PFSK-1 (cell line): ENCODE results near the gene CCDC27.

Experiments used
- FOXP2 ChIP-seq: optimal IDR thresholded peaks from 2 replicates; pipeline ENCODE3; 2011; ENCODE audit warnings: borderline replicate concordance, control low read depth, inconsistent platforms; ENCODE audit not compliant: insufficient read depth; ENCODE audit errors: extremely low read length, extremely low read depth
- POLR2AphosphoS5 ChIP-seq: IDR thresholded peaks from 2 replicates; pipeline ENCODE4 v1.6.1; 2012; ENCODE audit warnings: low read depth, mild to moderate bottlenecking, control low read depth, low read length, moderate library complexity
- SIN3A ChIP-seq: IDR thresholded peaks from 2 replicates; pipeline ENCODE4 v1.6.1; 2012; ENCODE audit warnings: mild to moderate bottlenecking, low read length, moderate library complexity, borderline replicate concordance; ENCODE audit not compliant: insufficient read depth
- TAF1 ChIP-seq: IDR thresholded peaks from 2 replicates; pipeline ENCODE4 v1.6.1; 2012; ENCODE audit warnings: low read length, control low read depth, borderline replicate concordance; ENCODE audit not compliant: insufficient read depth
- TF ChIP-seq, protein P1 (sequence below), 2 experiments: IDR thresholded peaks; 2 replicates each; pipeline versions ENCODE4 v1.6.1 to v1.8.0; 2011 to 2012; ENCODE audit warnings: low read depth in 2 of 2, low read length in 2 of 2, control low read depth in 1 of 2, inconsistent platforms in 1 of 2, mild to moderate bottlenecking in 1 of 2, moderate library complexity in 1 of 2; ENCODE audit not compliant: insufficient read depth in 1 of 2

Gene CCDC27

DNA sequence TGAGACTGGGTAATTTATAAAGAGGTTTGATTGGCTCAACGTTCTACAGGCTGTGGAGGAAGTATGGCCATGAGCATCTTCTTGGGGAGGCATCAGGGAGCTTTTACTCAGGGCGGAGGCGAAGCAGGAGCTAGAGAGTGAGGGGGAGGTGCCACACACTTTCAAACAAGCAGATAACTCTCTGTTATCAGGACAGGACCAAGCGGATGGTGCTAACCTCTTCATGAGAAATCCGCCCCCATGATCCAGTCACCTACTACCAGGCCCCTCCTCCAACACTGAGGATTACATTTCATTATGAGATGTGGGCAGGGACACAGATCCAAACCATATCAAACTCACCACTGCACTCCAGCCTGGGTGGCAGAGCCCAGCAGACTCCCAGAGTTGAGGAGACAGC lies 55.5 kb downstream of the CCDC27 start:
- no peak for TF ChIP-seq SIN3A
- no peak for TF ChIP-seq FOXP2
- TF ChIP-seq TAF1, result no peak
- TF ChIP-seq, protein P1, sequence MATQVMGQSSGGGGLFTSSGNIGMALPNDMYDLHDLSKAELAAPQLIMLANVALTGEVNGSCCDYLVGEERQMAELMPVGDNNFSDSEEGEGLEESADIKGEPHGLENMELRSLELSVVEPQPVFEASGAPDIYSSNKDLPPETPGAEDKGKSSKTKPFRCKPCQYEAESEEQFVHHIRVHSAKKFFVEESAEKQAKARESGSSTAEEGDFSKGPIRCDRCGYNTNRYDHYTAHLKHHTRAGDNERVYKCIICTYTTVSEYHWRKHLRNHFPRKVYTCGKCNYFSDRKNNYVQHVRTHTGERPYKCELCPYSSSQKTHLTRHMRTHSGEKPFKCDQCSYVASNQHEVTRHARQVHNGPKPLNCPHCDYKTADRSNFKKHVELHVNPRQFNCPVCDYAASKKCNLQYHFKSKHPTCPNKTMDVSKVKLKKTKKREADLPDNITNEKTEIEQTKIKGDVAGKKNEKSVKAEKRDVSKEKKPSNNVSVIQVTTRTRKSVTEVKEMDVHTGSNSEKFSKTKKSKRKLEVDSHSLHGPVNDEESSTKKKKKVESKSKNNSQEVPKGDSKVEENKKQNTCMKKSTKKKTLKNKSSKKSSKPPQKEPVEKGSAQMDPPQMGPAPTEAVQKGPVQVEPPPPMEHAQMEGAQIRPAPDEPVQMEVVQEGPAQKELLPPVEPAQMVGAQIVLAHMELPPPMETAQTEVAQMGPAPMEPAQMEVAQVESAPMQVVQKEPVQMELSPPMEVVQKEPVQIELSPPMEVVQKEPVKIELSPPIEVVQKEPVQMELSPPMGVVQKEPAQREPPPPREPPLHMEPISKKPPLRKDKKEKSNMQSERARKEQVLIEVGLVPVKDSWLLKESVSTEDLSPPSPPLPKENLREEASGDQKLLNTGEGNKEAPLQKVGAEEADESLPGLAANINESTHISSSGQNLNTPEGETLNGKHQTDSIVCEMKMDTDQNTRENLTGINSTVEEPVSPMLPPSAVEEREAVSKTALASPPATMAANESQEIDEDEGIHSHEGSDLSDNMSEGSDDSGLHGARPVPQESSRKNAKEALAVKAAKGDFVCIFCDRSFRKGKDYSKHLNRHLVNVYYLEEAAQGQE (IDR thresholded peaks at IDR 0.05; ENCODE audit: insufficient read depth in 1 of 2, low read depth in 2 of 2, low read length in 2 of 2), result no peak
- TF ChIP-seq POLR2AphosphoS5, result no peak

- TF ChIP-seq, protein P1 (IDR thresholded peaks at IDR 0.05; ENCODE audit: insufficient read depth in 1 of 2, low read depth in 2 of 2, low read length in 2 of 2), result no peak
These were observed 57.4 kb downstream of the CCDC27 start for GRCh38 chr1:3809680-3810079.

DNA sequence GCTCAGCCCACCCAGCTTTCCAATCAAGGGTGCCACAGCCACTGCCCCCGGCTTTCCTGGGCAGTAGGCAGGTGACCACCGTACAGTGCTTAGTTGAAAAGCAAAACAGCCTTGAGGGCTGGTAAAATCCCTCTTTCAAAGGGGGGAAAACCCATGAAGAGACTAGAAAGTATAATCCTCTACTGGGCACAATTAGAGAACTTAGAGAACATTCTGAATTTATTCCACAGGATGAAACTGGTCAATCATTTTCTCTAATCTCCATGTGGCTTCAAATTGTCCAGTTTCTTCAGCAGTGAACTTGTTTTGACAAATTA lies 59.3 kb downstream of the CCDC27 start:
- TF ChIP-seq TAF1 (no peak), SIN3A (no peak), POLR2AphosphoS5 (no peak), FOXP2 (no peak)
- TF ChIP-seq, protein P1 (IDR thresholded peaks at IDR 0.05; ENCODE audit: insufficient read depth in 1 of 2, low read depth in 2 of 2, low read length in 2 of 2), result no peak

- TF ChIP-seq, protein P1 (IDR thresholded peaks at IDR 0.05; ENCODE audit: insufficient read depth in 1 of 2, low read depth in 2 of 2, low read length in 2 of 2), result no peak
- TF ChIP-seq FOXP2, result no peak
- no peak for TF ChIP-seq POLR2AphosphoS5
- TF ChIP-seq SIN3A, result no peak
- no peak for TF ChIP-seq TAF1
These were observed 61.8 kb downstream of the CCDC27 start for GRCh38 chr1:3814065-3814464.

- TF ChIP-seq SIN3A, result no peak
- no peak for TF ChIP-seq TAF1
- TF ChIP-seq FOXP2, result no peak
- TF ChIP-seq POLR2AphosphoS5, result no peak
- TF ChIP-seq, protein P1 (IDR thresholded peaks at IDR 0.05; ENCODE audit: insufficient read depth in 1 of 2, low read depth in 2 of 2, low read length in 2 of 2), result no peak
These were observed 62.7 kb downstream of the CCDC27 start for GRCh38 chr1:3814771-3815561.
